Naive B cell (primary cell): ENCODE measurements around the gene ZBTB2. TPM values are rescaled to one million over a fixed set of nuclear protein-coding genes. Genes with fewer than 3 reads are reported as not detected.
A peak's percentile ranks its signal among the peaks of the same experiment; 100 is the strongest.
"Not testable (repeated sequence)": the region's sequence is repeated elsewhere in the genome, so short reads cannot be mapped to it uniquely, and the experiment has no call there.

Experiments
- ATAC-seq, 2 donors: fragments of 150-1000 bp; cut with Tn5 transposase; 2 replicates each; pipeline ENCODE4 v1.10.0; 2021; ENCODE audit warnings: low read depth in 2 of 2, mild to moderate bottlenecking in 2 of 2, moderate library complexity in 2 of 2
- DNase-seq: peaks from one replicate; pipeline ENCODE4 v3.0.0; 2022
- H3K27ac Mint-ChIP-seq, 6 donors: one replicate each; pipeline ENCODE4 v1.8.0; 2020 to 2022; ENCODE audit warnings: mild to moderate bottlenecking in 6 of 6, mixed read lengths in 6 of 6, moderate library complexity in 5 of 6, inconsistent platforms in 2 of 6
- H3K27me3 Mint-ChIP-seq, 3 donors: one replicate each; pipeline ENCODE4 v1.8.0; 2021 to 2022; ENCODE audit warnings: mixed read lengths in 3 of 3, mild to moderate bottlenecking in 1 of 3
- H3K36me3 Mint-ChIP-seq, 2 donors: one replicate each; pipeline ENCODE4 v1.8.0; 2020 to 2022; ENCODE audit warnings: mixed read lengths in 2 of 2, inconsistent platforms in 1 of 2, mild to moderate bottlenecking in 1 of 2
- H3K4me1 Mint-ChIP-seq, 3 donors: one replicate each; pipeline ENCODE4 v1.8.0; 2020 to 2022; ENCODE audit warnings: mixed read lengths in 3 of 3, inconsistent platforms in 1 of 3, mild to moderate bottlenecking in 1 of 3, moderate library complexity in 1 of 3
- H3K4me3 Mint-ChIP-seq, 8 donors: one replicate each; pipeline ENCODE4 v1.8.0; 2020 to 2022; ENCODE audit warnings: mild to moderate bottlenecking in 8 of 8, mixed read lengths in 8 of 8, moderate library complexity in 8 of 8, inconsistent platforms in 2 of 8
- H3K9me3 Mint-ChIP-seq, 7 donors: one replicate each; pipeline ENCODE4 v1.8.0; 2020 to 2022; ENCODE audit warnings: mixed read lengths in 7 of 7, mild to moderate bottlenecking in 5 of 7, inconsistent platforms in 2 of 7, moderate library complexity in 1 of 7
- polyA plus RNA-seq, 6 donors: library from polyadenylated mRNA; unstranded; fragments of 300-500 nt; fragmentation: Illumina TruSeq; gene quantifications; one replicate each; pipeline ENCODE4 v1.2.3, GENCODE V29; 2021; ENCODE audit warnings: low read depth in 6 of 6

The ZBTB2 gene
- polyA plus RNA-seq, 6 donors from 2014 or later, result 11.6 to 22.7 (median 14.5) TPM

- peaks cover 0 to 5% of the 10 kb centered on the region in 2 donors for H3K36me3 Mint-ChIP-seq
- no peak for ATAC-seq
- peaks cover 5 to 31% (median 14%) of the 10 kb centered on the region in 3 donors for H3K27me3 Mint-ChIP-seq
- H3K4me3 Mint-ChIP-seq, result peak overlapping the region; percentile 67 to 92 (median 86)
- H3K27ac Mint-ChIP-seq, result peak overlapping the region in 1 of 6 donors; percentile 36
- DNase-seq, result no peak
- H3K9me3 Mint-ChIP-seq, result peaks cover 0 to 5% (median 0%) of the 10 kb centered on the region in 7 donors
- H3K4me1 Mint-ChIP-seq, result peaks cover 14 to 22% (median 21%) of the 10 kb centered on the region in 3 donors
Observed at GRCh38 chr6:151326116-151326825, 65.1 kb downstream of the ZBTB2 start.

DNA sequence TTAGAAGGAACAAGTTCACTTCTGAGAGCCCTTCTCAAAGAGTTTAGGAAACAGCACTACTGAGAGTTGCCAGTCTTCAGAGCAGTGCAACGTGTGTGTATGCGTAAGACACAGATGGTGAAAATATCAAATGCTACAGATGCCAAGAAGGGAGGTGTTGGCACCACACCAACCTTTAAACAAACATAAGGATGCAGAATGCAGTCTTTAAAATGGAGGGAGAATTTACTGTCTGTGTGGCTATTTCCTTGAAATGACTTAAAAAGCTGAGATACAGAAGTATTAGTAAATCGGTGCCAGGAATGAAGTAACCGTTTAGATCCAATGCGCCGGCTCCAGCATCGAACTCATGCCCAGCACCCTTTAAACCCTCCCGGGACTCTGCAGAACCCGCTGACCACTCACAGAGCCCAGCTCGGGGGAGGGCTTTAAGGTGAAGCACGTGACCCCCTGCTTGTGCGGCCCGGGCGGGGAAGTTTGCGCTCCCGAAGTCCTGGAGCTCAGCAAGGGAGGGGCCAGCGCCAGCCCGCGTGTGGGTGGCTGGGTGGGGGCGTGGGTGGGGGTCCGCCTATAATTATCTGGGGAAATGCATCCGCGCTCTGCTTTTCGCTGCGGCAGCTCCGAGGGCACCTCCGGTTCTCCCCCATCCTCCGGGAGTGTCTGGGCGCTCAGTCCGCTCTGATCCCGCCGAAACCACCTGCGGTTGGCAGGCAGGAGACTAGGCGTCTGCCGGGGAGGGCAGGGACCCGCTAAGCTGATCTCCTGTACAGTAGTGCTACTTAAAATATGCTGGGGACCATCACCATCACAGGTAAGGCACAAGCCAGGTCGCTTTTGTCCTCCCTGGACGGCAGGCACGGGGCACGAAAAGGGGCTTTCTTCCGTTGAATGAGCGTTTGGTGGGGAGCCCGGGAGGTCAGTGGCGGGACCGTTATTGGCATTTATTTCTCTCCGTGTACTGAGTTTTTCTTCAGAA, 66.0 kb downstream of the ZBTB2 start:
- peaks cover 14 to 22% (median 21%) of the 10 kb centered on the region in 3 donors for H3K4me1 Mint-ChIP-seq
- peak overlapping the region in 2 of 6 donors; percentile 36 to 59 for H3K27ac Mint-ChIP-seq
- H3K36me3 Mint-ChIP-seq, result peaks cover 0 to 5% of the 10 kb centered on the region in 2 donors
- ATAC-seq (peak; percentile 35 to 47), DNase-seq (peak; percentile 2)
- H3K4me3 Mint-ChIP-seq, result peak overlapping the region; percentile 67 to 92 (median 86)
- peaks cover 5 to 37% (median 18%) of the 10 kb centered on the region in 3 donors for H3K27me3 Mint-ChIP-seq
- peaks cover 0 to 5% (median 0%) of the 10 kb centered on the region in 7 donors for H3K9me3 Mint-ChIP-seq

DNA sequence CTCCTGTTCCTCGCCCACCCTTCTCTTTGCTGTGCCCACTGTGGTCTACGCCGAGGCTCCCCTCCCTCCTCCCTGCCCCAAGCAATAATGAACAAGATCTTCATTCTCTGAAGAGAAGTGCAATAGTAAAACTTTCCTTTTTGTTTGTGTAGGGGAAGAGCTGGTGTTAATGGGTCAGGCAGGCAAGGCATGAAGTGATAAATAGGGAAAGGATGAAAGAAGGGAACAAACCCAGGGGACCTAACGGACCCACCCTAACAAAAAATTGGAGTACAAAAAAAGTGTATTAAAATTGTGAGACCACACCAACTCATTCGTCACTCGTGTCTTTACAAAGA, 66.9 kb downstream of the ZBTB2 start:
- DNase-seq, result no peak
- Mint-ChIP-seq H3K4me1 (peaks cover 14 to 22% (median 21%) of the 10 kb centered on the region in 3 donors), H3K27me3 (peaks cover 5 to 40% (median 18%) of the 10 kb centered on the region in 3 donors), H3K27ac (peak overlapping the region in 1 of 6 donors; percentile 26), H3K36me3 (peaks cover 0 to 5% of the 10 kb centered on the region in 2 donors), H3K4me3 (peak overlapping the region; percentile 35 to 92 (median 80)), H3K9me3 (peaks cover 0 to 5% (median 0%) of the 10 kb centered on the region in 7 donors)
- peak in 1 of 2 donors; percentile 14 for ATAC-seq

DNA sequence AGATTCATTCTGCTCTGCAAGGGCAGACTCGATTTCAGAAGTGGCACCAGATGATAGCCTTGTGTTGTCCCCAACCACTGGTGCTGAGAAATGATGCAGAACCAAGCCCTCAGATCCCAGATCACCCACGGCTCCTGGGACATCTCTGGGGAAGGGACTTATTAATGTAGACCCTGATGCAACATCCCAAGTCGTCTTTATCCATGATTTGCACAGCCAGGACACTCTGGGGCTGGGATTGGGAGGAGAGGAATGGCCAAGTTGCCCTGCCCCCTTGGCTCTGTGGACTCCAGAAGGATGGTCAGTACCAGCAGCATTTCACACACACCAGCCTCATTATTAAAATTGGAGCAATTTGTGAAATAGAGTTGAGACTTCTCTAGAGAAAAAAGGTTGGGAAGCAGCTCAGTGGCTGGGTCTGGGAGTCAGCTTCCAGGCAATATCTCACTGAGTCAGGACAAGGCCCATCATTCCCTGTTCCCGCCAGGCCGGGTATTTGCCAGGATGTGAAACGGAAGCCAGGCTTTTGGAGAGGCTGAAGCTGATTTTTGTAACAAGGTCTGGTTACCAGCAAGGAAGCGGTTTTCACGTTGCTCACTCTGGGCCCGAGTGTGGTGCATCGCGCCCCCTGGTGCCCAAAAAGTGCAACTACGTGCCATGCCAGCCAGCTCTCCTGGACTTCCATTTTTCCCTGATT, 67.4 kb downstream of the ZBTB2 start:
- Mint-ChIP-seq H3K36me3 (peaks cover 0 to 5% of the 10 kb centered on the region in 2 donors), H3K9me3 (peaks cover 0 to 5% (median 0%) of the 10 kb centered on the region in 7 donors), H3K27me3 (peaks cover 5 to 40% (median 18%) of the 10 kb centered on the region in 3 donors), H3K27ac (no peak overlapping the region), H3K4me1 (peaks cover 14 to 22% (median 21%) of the 10 kb centered on the region in 3 donors), H3K4me3 (peak overlapping the region; percentile 2 to 91 (median 75))
- DNase-seq (peak; percentile 58), ATAC-seq (peak; percentile 63 to 74)

DNA sequence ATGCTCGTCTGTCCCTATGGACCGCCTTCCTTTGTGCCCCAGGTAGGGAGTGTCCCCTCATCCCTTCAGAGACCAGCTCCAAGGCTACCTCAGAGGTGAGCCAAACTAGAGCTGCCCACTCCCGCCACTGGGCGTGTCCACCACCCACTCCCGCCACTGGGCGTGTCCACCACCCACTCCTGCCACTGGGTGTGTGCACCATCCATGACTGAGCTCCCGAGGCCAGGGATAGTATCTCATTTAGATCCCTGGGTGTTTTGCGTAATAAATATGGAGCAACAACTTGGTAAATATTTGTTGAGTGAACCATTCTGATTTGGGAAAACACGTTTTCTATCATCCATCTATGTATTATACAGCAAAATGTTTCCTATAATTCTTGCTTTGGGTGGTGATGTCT, 68.8 kb downstream of the ZBTB2 start:
- Mint-ChIP-seq H3K36me3 (peaks cover 0 to 5% of the 10 kb centered on the region in 2 donors), H3K27me3 (peaks cover 5 to 37% (median 18%) of the 10 kb centered on the region in 3 donors), H3K27ac (no peak overlapping the region), H3K4me3 (no peak overlapping the region), H3K4me1 (peaks cover 14 to 22% (median 21%) of the 10 kb centered on the region in 3 donors), H3K9me3 (peaks cover 0 to 5% (median 0%) of the 10 kb centered on the region in 7 donors)
- ATAC-seq, result no peak
- no peak for DNase-seq

- Mint-ChIP-seq H3K4me1 (peaks cover 14 to 22% (median 21%) of the 10 kb centered on the region in 3 donors), H3K27ac (no peak overlapping the region), H3K9me3 (peaks cover 0 to 6% (median 0%) of the 10 kb centered on the region in 7 donors), H3K36me3 (peaks cover 0 to 5% of the 10 kb centered on the region in 2 donors), H3K4me3 (no peak overlapping the region), H3K27me3 (peaks cover 5 to 31% (median 17%) of the 10 kb centered on the region in 3 donors)
- DNase-seq, result no peak
- no peak for ATAC-seq
Observed at GRCh38 chr6:151321438-151321837, 69.9 kb downstream of the ZBTB2 start.

GRCh38 chr6:151320140-151320539, 71.2 kb downstream of the ZBTB2 start:
- peaks cover 0 to 5% of the 10 kb centered on the region in 2 donors for H3K36me3 Mint-ChIP-seq
- ATAC-seq, result no peak

DNA sequence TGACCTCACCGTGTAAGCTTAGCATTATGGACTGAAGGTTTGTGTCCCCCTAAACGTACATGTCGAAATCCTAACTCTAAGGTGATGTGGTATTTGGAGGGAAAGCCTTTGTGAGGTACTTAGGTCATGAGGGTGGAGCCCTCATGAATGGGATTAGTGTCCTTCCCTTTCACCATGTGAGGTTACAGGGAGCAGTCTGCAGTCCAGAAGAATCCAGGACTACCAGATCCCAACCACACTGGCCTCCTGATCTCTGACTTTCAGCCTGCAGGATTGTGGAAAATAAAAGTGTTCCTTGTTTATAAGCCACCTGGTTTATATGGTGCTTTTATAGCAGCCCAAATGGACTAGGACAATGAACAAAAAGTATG, 73.4 kb downstream of the ZBTB2 start:
- H3K9me3 Mint-ChIP-seq, result peaks cover 0 to 20% (median 9%) of the 10 kb centered on the region in 7 donors
- H3K4me3 Mint-ChIP-seq, result no peak overlapping the region
- peaks cover 0 to 5% of the 10 kb centered on the region in 2 donors for H3K36me3 Mint-ChIP-seq
- no peaks in the 10 kb centered on the region for H3K4me1 Mint-ChIP-seq
- DNase-seq, result no peak
- peaks cover 0 to 9% (median 4%) of the 10 kb centered on the region in 3 donors for H3K27me3 Mint-ChIP-seq
- H3K27ac Mint-ChIP-seq, result no peak overlapping the region
- no peak for ATAC-seq

More at GRCh38 chr6:151320140-151320539, 71.2 kb downstream of the ZBTB2 start:
- H3K27me3 Mint-ChIP-seq, result peaks cover 0 to 22% (median 7%) of the 10 kb centered on the region in 3 donors
- no peak overlapping the region for H3K27ac Mint-ChIP-seq
- H3K4me3 Mint-ChIP-seq, result no peak overlapping the region
- H3K9me3 Mint-ChIP-seq, result peaks cover 0 to 18% (median 9%) of the 10 kb centered on the region in 7 donors
- H3K4me1 Mint-ChIP-seq, result peaks cover 10 to 13% (median 11%) of the 10 kb centered on the region in 3 donors
- no peak for DNase-seq

DNA sequence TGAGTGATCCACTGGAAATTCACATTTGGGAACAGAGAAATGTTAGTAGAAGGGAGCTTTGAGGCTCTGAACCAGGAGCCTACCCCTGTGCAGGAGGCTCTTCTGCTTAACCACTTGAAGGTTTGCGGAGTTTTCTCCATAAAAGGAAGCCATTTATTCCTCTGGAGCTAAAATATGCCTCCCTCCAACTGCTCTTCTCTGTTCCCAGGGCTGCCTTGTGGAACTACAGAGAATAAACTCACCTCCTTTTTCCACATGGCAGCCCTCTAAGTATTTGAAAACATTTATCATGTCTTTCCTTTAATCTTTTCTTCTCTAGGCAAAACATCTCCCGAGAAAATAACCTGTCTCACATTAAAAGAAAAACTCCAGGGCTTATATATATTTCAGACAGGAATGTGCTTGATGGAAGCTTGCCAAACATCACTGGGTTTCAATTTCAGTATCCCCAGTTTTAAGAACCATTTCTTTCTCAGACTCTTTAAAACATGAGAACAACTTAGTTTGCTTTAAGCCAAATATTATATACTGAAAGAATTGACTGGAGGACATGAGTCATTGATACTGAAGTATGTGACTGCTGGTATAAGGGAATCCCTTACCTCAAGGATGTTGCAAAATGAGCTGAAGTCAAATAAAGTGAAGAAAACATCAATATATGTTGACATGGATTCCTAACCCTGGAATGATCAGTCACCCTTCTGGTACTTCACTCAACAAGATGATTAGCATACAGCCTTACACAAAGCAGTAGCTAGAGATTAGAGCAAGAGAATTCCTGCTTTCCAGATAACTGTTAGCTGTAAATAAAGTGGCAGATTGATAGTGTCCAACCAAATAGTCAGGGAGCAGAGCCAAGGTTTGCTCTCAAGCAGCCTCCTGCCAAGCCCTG, 74.0 kb downstream of the ZBTB2 start:
- Mint-ChIP-seq H3K9me3 (peaks cover 0 to 21% (median 9%) of the 10 kb centered on the region in 7 donors), H3K27me3 (peaks cover 0 to 9% (median 4%) of the 10 kb centered on the region in 3 donors), H3K27ac (no peak overlapping the region), H3K4me3 (no peak overlapping the region), H3K4me1 (no peaks in the 10 kb centered on the region), H3K36me3 (peaks cover 0 to 2% of the 10 kb centered on the region in 2 donors)
- DNase-seq (no peak), ATAC-seq (no peak)

GRCh38 chr6:151315661-151316060, 75.7 kb downstream of the ZBTB2 start:
- H3K9me3 Mint-ChIP-seq, result peaks cover 0 to 21% (median 9%) of the 10 kb centered on the region in 7 donors
- H3K27me3 Mint-ChIP-seq, H3K36me3 Mint-ChIP-seq, H3K4me3 Mint-ChIP-seq, H3K4me1 Mint-ChIP-seq, ATAC-seq, DNase-seq: not testable (repeated sequence)
- H3K27ac Mint-ChIP-seq, result peak overlapping the region in 2 of 6 donors; percentile 17 to 87
